Osteoblast (primary cell): ENCODE results near the gene CD99L2. TPM values are rescaled to one million over a fixed set of nuclear protein-coding genes. Genes with fewer than 3 reads are reported as not detected.

Source experiments
- DNase-seq: peaks from one replicate; pipeline ENCODE4 v3.0.0; 2011; ENCODE audit warnings: low spot score, mixed read lengths; ENCODE audit not compliant: insufficient read length; ENCODE audit errors: missing footprints
- H2AFZ ChIP-seq: 2 replicates; pipeline ENCODE4 v1.6.0; 2011; ENCODE audit warnings: mild to moderate bottlenecking, low read length
- H3K27ac ChIP-seq: 2 replicates; pipeline ENCODE4 v1.5.1; 2011; ENCODE audit warnings: mild to moderate bottlenecking, low read depth, low read length, moderate library complexity
- H3K27me3 ChIP-seq: 2 replicates; pipeline ENCODE4 v1.6.0; 2012; ENCODE audit warnings: mild to moderate bottlenecking, control low read depth, inconsistent platforms, low read length, moderate library complexity; ENCODE audit not compliant: insufficient read depth
- H3K36me3 ChIP-seq: 2 replicates; pipeline ENCODE4 v1.5.1; 2011; ENCODE audit warnings: mild to moderate bottlenecking, low read length, control low read depth, moderate library complexity; ENCODE audit not compliant: insufficient read depth
- H3K4me1 ChIP-seq: 2 replicates; pipeline ENCODE4 v1.5.1; 2011; ENCODE audit warnings: mild to moderate bottlenecking, low read length, control low read depth, moderate library complexity; ENCODE audit not compliant: insufficient read depth
- H3K4me2 ChIP-seq: 2 replicates; pipeline ENCODE4 v1.6.0; 2011; ENCODE audit warnings: mild to moderate bottlenecking, low read length; ENCODE audit not compliant: insufficient read depth
- H3K4me3 ChIP-seq: fragments of 200-600 bp; sonication (generic); 3 replicates; pipeline ENCODE4 v1.5.1; 2012; ENCODE audit warnings: mild to moderate bottlenecking, low read length, inconsistent platforms; ENCODE audit not compliant: insufficient read depth
- H3K79me2 ChIP-seq: 2 replicates; pipeline ENCODE4 v1.6.0; 2012; ENCODE audit warnings: mild to moderate bottlenecking, low read length, control low read depth, inconsistent platforms; ENCODE audit not compliant: insufficient read depth
- H3K9me3 ChIP-seq: 2 replicates; pipeline ENCODE4 v1.5.1; 2011; ENCODE audit warnings: low read depth, low read length, control low read depth
- H4K20me1 ChIP-seq: 2 replicates; pipeline ENCODE4 v1.6.0; 2012; ENCODE audit warnings: mild to moderate bottlenecking, low read length, control low read depth; ENCODE audit not compliant: insufficient read depth
- CTCF ChIP-seq: IDR thresholded peaks from 2 replicates; pipeline ENCODE4 v1.5.1; 2011; ENCODE audit warnings: mild to moderate bottlenecking, low read depth, low read length, moderate library complexity; ENCODE audit errors: extremely low read depth
- total RNA-seq: library from RNA; depleted of rRNA; stranded (reverse); fragments of >200 nt; gene quantifications from 2 replicates; pipeline ENCODE4 v1.2.3, GENCODE V29; 2012

The CD99L2 gene
- total RNA-seq, 1 donor = 85.0 TPM

GRCh38 chrX:150899191-150899757 is 806 bp upstream of the CD99L2 start:
- Histone ChIP-seq H3K27ac (no peak overlapping the region), H3K9me3 (no peaks in the 10 kb centered on the region)

GRCh38 chrX:150897421-150898320 is 797 bp downstream of the CD99L2 start:
- H3K79me2 ChIP-seq = peaks cover 22% of the 10 kb centered on the region
- H2AFZ ChIP-seq = peak overlapping the region; percentile 77
- H4K20me1 ChIP-seq = peaks cover 4% of the 10 kb centered on the region
- H3K27ac ChIP-seq = peak overlapping the region; percentile 53
- no peak for TF ChIP-seq CTCF
- H3K9me3 ChIP-seq = no peaks in the 10 kb centered on the region
- H3K36me3 ChIP-seq = no peaks in the 10 kb centered on the region
- peak; percentile 78 for DNase-seq
- no peaks in the 10 kb centered on the region for H3K4me1 ChIP-seq
- peak overlapping the region; percentile 78 for H3K4me2 ChIP-seq
- H3K4me3 ChIP-seq = peak overlapping the region; percentile 77
- H3K27me3 ChIP-seq = no peaks in the 10 kb centered on the region

More at GRCh38 chrX:150899191-150899757, 806 bp upstream of the CD99L2 start:
- TF ChIP-seq CTCF = no peak
- peak; percentile 89 for DNase-seq
- Histone ChIP-seq H3K4me3 (peak overlapping the region; percentile 77), H3K4me2 (peak overlapping the region; percentile 87), H3K36me3 (no peaks in the 10 kb centered on the region), H3K4me1 (no peaks in the 10 kb centered on the region), H3K27me3 (no peaks in the 10 kb centered on the region), H3K79me2 (peaks cover 22% of the 10 kb centered on the region), H4K20me1 (peaks cover 4% of the 10 kb centered on the region), H2AFZ (peak overlapping the region; percentile 75)

GRCh38 chrX:150896632-150897031 is 1.8 kb downstream of the CD99L2 start:
- H3K27ac ChIP-seq = no peak overlapping the region
- no peak for TF ChIP-seq CTCF

GRCh38 chrX:150893936-150894335 is 4.5 kb downstream of the CD99L2 start:
- Histone ChIP-seq H3K27me3 (no peaks in the 10 kb centered on the region), H2AFZ (no peak overlapping the region), H3K79me2 (peaks cover 25% of the 10 kb centered on the region), H3K4me3 (no peak overlapping the region), H3K36me3 (no peaks in the 10 kb centered on the region), H3K4me1 (no peaks in the 10 kb centered on the region), H4K20me1 (peaks cover 4% of the 10 kb centered on the region), H3K27ac (no peak overlapping the region), H3K9me3 (no peaks in the 10 kb centered on the region), H3K4me2 (no peak overlapping the region)
- no peak for TF ChIP-seq CTCF
- DNase-seq = no peak

More at GRCh38 chrX:150896632-150897031, 1.8 kb downstream of the CD99L2 start:
- no peaks in the 10 kb centered on the region for H3K36me3 ChIP-seq
- no peaks in the 10 kb centered on the region for H3K27me3 ChIP-seq
- peaks cover 4% of the 10 kb centered on the region for H4K20me1 ChIP-seq
- no peaks in the 10 kb centered on the region for H3K9me3 ChIP-seq
- H3K4me1 ChIP-seq = no peaks in the 10 kb centered on the region
- peaks cover 22% of the 10 kb centered on the region for H3K79me2 ChIP-seq
- no peak overlapping the region for H3K4me2 ChIP-seq
- no peak for DNase-seq
- H3K4me3 ChIP-seq = no peak overlapping the region
- H2AFZ ChIP-seq = no peak overlapping the region
